Esophagus muscularis mucosa (tissue), 3 donors: ENCODE results near the gene CAMKK2.

Experiments
- POLR2A ChIP-seq: fragments of 450-650 bp; IDR thresholded peaks from one replicate; pipeline ENCODE4 v1.6.1; 2017; ENCODE audit warnings: antibody characterized with exemption, moderate library complexity, mild to moderate bottlenecking, low read depth
- TF ChIP-seq, protein P1 (sequence below), 3 experiments: fragments of 200-600 bp in 2 of 3; fragments of 450-650 bp in 1 of 3; sonication (generic) in 2 of 3; IDR thresholded peaks; one replicate each; pipeline ENCODE4 v1.5.1; 2017 to 2019; ENCODE audit warnings: antibody characterized with exemption in 3 of 3, mild to moderate bottlenecking in 2 of 3, moderate library complexity in 1 of 3

DNA sequence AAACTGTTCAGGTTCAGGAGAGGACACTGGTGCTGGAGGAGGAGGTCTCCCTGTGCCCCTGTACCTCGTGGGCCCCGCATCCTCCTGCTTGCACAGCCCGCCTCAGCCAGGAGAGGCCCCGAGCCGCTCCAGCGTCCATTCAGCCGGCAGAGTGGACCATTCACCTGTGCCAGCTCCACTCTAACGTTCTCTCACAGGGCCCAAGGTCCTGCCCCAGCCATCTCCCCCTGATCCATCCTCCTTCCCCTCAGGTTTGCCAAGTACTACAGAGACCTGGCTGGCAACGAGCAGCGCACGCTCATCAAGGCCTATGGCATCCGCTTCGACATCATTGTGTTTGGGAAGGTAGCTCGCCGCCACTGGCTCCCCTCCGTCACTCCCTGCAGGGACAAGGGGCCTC, 64.3 kb downstream of the CAMKK2 start:
- no peak for TF ChIP-seq POLR2A
- TF ChIP-seq, protein P1, sequence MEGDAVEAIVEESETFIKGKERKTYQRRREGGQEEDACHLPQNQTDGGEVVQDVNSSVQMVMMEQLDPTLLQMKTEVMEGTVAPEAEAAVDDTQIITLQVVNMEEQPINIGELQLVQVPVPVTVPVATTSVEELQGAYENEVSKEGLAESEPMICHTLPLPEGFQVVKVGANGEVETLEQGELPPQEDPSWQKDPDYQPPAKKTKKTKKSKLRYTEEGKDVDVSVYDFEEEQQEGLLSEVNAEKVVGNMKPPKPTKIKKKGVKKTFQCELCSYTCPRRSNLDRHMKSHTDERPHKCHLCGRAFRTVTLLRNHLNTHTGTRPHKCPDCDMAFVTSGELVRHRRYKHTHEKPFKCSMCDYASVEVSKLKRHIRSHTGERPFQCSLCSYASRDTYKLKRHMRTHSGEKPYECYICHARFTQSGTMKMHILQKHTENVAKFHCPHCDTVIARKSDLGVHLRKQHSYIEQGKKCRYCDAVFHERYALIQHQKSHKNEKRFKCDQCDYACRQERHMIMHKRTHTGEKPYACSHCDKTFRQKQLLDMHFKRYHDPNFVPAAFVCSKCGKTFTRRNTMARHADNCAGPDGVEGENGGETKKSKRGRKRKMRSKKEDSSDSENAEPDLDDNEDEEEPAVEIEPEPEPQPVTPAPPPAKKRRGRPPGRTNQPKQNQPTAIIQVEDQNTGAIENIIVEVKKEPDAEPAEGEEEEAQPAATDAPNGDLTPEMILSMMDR (IDR thresholded peaks at IDR 0.05) = no peak
